Prostate gland (tissue), 2 donors: ENCODE data around the gene KCNN3.
"Not testable (repeated sequence)": the region's sequence is repeated elsewhere in the genome, so short reads cannot be mapped to it uniquely, and the experiment has no call there.

Experiments used
- CTCF ChIP-seq, 4 experiments: fragments of 200-600 bp in 2 of 4; fragments of 450-650 bp in 2 of 4; sonication (generic) in 2 of 4; IDR thresholded peaks; 1 replicate in 3 of 4; 2 replicates in 1 of 4; pipeline ENCODE4 v1.5.1; 2016 to 2019; ENCODE audit warnings: antibody characterized with exemption in 4 of 4, mild to moderate bottlenecking in 2 of 4, moderate library complexity in 2 of 4
- POLR2A ChIP-seq: fragments of 450-650 bp; IDR thresholded peaks from one replicate; pipeline ENCODE4 v1.6.1; 2016; ENCODE audit warnings: antibody characterized with exemption, mild to moderate bottlenecking
- POLR2AphosphoS5 ChIP-seq: sonication (generic); formaldehyde crosslinking; IDR thresholded peaks from one replicate; pipeline ENCODE4 v1.6.1; 2017; ENCODE audit warnings: antibody characterized with exemption

- TF ChIP-seq CTCF (IDR thresholded peaks at IDR 0.05); POLR2A; POLR2AphosphoS5: not testable (repeated sequence)
These were observed 193.2 kb downstream of the KCNN3 start for GRCh38 chr1:154676847-154677246.
